Fibroblast of mammary gland (primary cell): ENCODE measurements around the gene KLLN.
"Not testable (repeated sequence)": the region's sequence is repeated elsewhere in the genome, so short reads cannot be mapped to it uniquely, and the experiment has no call there.

Source experiments
- DNase-seq: peaks from one replicate; pipeline ENCODE4 v3.0.0-alpha.2; 2010; ENCODE audit warnings: low read depth
- H3K4me3 ChIP-seq: 2 replicates; pipeline ENCODE4 v1.5.1; 2011; ENCODE audit warnings: low read depth, mild to moderate bottlenecking, low read length, moderate library complexity; ENCODE audit not compliant: control insufficient read depth
- CTCF ChIP-seq: conservative IDR thresholded peaks from 2 replicates; pipeline ENCODE4 v1.5.1; 2011; ENCODE audit warnings: low read depth, low read length, inconsistent platforms; ENCODE audit not compliant: control insufficient read depth, insufficient read depth

Gene KLLN

GRCh38 chr10:87873656-87874055 lies 10.3 kb upstream of the KLLN start:
- no peak for TF ChIP-seq CTCF
- H3K4me3 ChIP-seq: no peak overlapping the region
- DNase-seq: no peak

GRCh38 chr10:87872828-87873227 lies 9.5 kb upstream of the KLLN start:
- TF ChIP-seq CTCF: no peak
- no peak for DNase-seq
- H3K4me3 ChIP-seq: no peak overlapping the region

- no peak overlapping the region for H3K4me3 ChIP-seq
- DNase-seq: no peak
- no peak for TF ChIP-seq CTCF
These were observed 6.6 kb upstream of the KLLN start for GRCh38 chr10:87869773-87870551.

- not testable (repeated sequence) for H3K4me3 ChIP-seq
These were observed 5.8 kb upstream of the KLLN start for GRCh38 chr10:87869139-87869538.

GRCh38 chr10:87868277-87868676 lies 4.9 kb upstream of the KLLN start:
- TF ChIP-seq CTCF: no peak
- no peak for DNase-seq

More at GRCh38 chr10:87869139-87869538, 5.8 kb upstream of the KLLN start:
- DNase-seq: not testable (repeated sequence)

GRCh38 chr10:87867453-87867852 lies 4.1 kb upstream of the KLLN start:
- no peak for DNase-seq
- TF ChIP-seq CTCF: no peak
- H3K4me3 ChIP-seq: peak overlapping the region; percentile 91

More at GRCh38 chr10:87868277-87868676, 4.9 kb upstream of the KLLN start:
- peak overlapping the region; percentile 91 for H3K4me3 ChIP-seq

- no peak for TF ChIP-seq CTCF
- H3K4me3 ChIP-seq: peak overlapping the region; percentile 91
- no peak for DNase-seq
These were observed 3.2 kb upstream of the KLLN start for GRCh38 chr10:87866412-87866974.
